Stimulated activated CD4-positive, alpha-beta T cell treated with anti-CD3 and anti-CD28 coated beads, Interleukin-1b, Interleukin-23, amount 100 ng/mL, for 48 hours (primary cell): ENCODE results near the gene RGS3.
A peak's percentile ranks its signal among the peaks of the same experiment; 100 is the strongest.

Experiments
- DNase-seq: peaks from one replicate; pipeline ENCODE4 v3.0.0-alpha.2; 2020

Gene RGS3

GRCh38 chr9:113574441-113575262, 111.1 kb downstream of the RGS3 start:
- no peak for DNase-seq

- no peak for DNase-seq
Measured at GRCh38 chr9:113577525-113578261, 114.2 kb downstream of the RGS3 start.

DNA sequence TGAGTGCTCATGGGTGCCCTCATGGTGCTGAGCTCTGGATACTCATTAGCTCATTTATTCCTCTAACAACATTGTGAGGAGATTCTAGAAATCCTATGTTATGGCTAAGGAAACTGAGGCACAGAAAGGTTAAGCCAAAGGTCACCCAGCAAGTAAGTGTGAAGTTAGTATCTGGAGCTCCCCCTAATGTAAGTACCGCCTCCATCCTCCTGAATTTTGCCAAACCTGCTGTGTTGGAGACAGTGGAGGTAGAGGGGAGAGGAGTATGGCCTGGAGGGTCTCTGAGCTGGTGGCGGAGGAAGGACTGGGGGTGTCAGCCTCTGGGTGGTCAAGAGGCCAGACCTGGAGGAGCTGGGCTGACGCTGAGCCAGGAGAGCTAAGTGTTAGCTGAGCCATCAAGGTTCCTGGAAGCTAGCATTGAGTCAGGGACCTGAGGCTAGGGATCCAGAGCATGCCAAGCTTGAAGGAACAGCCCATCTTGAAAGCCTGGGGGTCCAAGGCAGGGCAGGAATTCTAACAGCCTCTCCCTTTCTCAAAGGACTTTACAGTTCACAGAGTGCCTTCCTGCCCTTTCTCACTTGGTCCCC, 114.8 kb downstream of the RGS3 start:
- DNase-seq, result no peak

DNA sequence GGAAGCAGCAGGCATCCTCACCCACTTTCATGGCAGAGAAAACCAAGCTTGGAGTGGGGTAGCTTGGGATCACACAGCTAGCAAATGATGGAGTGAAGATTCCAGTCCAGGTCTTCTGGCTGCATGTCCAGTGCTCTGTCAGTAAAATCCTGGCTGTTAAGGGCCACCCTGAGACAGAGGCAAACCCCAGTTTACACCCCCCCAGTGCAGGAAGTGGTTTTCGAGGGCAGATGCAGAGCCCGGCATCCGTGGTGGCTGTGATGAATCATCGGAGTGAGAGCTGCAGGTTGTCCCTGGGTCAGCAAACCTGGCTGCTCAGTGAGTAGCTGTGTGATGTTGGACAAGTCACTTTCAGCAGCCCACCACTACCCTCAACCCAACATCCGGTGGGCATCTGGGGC, 115.4 kb downstream of the RGS3 start:
- DNase-seq, result peak; percentile 89

DNA sequence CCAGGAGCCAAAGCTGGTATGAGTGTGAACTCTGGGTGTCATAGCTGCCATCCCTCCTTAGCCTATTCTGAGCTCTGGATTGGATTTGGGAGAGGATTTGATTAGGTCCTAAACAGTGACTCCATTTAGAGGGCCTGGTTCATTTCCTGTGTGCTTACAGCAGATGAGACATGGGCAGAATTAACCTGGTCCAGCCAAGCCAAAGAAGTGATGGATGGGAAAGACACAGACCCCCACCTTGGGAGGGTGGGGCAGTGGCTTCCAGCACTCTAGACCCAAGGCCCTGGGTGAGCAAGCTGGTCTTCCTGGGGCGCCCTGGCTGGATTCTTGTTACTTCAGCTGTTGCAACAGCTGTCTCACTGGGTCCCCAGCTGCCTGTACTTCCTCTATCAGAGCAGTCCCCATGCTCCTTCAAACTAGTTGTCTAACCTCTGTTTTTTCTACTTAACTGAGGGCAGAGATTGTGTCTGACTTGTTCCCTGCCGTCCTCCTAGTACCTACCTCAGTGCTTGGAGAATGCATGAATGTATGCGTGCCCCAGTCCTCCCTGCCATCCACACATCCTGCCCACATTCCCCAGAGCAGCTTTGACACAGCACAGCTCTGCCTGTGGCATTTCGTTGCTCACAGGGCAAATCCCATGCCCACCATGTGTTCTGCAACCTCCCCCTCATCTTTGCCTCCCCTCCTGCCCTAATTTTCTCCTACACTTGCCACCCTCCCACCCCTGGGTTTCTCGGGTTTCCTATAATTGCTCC, 115.9 kb downstream of the RGS3 start:
- DNase-seq, result peak; percentile 25

GRCh38 chr9:113580041-113580953, 116.8 kb downstream of the RGS3 start:
- DNase-seq, result peak; percentile 75

GRCh38 chr9:113580954-113581311, 117.4 kb downstream of the RGS3 start:
- no peak for DNase-seq

DNA sequence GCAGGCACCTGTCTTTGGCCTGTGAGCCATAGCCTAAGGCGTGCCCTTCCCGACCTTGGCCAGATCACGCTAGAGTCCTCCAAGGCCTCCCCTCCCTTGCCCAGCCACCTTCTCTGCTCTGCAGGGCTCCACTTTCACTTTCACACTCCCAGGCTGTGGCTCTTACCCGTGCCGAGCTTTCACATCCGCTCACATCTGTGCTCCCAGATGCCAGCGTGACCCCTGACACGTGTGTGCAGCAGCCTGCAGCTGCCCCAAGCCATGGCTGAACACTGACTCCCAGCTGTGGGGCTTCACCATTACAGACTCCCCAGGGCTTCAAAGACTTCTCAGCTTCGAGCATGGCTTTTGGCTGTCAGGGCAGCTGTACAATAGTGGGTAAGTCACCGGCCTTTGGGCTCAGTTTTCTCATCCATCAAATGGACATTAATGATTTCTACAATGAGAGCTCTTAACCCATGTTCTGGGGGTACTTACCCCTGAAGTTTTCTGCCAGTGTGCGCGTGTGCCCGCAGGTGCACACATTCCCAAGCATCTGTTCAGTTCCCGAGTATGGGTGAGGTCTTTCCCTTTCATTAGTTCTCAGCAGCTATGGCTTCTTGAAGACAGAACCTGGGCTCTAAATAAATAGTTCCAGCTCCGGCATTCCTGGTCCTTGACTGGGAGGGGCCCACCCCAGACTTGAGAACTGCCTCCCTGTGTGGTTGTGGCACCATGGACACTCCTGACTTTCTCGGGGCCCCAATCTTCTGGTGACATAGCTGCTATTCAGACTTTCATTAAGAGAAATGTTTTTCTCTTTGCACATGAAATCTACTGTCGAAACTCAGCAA, 118.6 kb downstream of the RGS3 start:
- peak; percentile 87 for DNase-seq

- DNase-seq, result no peak
Measured at GRCh38 chr9:113582698-113583200, 119.2 kb downstream of the RGS3 start.

DNA sequence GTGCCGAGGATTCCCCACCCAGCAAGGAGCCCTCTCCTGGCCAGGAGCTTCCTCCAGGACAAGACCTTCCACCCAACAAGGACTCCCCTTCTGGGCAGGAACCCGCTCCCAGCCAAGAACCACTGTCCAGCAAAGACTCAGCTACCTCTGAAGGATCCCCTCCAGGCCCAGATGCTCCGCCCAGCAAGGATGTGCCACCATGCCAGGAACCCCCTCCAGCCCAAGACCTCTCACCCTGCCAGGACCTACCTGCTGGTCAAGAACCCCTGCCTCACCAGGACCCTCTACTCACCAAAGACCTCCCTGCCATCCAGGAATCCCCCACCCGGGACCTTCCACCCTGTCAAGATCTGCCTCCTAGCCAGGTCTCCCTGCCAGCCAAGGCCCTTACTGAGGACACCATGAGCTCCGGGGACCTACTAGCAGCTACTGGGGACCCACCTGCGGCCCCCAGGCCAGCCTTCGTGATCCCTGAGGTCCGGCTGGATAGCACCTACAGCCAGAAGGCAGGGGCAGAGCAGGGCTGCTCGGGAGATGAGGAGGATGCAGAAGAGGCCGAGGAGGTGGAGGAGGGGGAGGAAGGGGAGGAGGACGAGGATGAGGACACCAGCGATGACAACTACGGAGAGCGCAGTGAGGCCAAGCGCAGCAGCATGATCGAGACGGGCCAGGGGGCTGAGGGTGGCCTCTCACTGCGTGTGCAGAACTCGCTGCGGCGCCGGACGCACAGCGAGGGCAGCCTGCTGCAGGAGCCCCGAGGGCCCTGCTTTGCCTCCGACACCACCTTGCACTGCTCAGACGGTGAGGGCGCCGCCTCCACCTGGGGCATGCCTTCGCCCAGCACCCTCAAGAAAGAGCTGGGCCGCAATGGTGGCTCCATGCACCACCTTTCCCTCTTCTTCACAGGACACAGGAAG, 120.2 kb downstream of the RGS3 start:
- DNase-seq, result no peak

GRCh38 chr9:113584428-113585084, 121.0 kb downstream of the RGS3 start:
- no peak for DNase-seq

GRCh38 chr9:113585085-113585442, 121.5 kb downstream of the RGS3 start:
- DNase-seq, result no peak

DNA sequence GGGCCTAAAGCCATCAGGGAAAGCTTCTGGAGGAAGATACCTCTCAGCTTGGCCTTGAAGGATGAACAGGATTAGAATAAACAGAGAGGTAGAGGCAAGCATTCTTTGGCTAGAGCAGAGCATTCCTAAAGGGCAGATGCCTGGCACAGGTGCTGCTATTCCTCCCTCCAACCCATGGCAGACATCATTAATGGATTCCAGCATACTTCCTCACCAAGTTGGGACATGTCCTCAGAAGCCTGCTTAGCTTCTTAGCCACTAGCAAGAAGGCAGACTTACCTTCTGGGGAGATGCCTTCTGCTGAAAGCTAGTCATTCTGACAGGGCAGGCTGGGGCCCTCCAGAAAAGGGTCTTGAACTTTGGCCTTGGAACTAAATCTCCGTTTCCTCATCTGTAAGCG, 122.0 kb downstream of the RGS3 start:
- no peak for DNase-seq

DNA sequence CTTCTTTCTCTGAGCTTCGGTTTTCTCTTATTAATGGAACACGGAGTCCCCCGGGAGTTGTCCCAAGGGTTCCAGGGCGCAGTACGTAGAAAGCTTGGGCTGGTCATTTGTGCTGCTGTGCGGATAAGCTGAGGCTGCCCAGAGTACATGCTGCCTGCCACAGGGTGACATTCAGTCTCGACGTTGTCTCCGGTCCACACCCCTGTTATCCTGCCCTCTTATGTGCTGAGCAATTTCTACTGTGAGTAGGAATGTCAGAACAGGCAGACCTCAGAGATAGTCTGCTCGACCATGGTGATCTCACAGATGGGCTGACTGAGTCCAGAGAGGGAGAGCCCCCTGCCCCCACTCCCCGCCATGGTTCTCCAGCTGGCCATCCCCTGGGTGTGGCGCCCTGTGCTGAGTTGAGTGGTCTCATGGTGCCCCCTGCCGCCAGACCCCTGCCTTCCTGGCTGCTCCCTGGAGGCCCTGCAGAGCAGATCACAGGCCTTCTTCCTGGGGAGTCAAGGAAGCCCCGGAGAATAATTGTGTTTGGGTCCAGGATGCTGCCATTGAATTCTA, 124.0 kb downstream of the RGS3 start:
- no peak for DNase-seq

- DNase-seq, result no peak
Measured at GRCh38 chr9:113588242-113588810, 124.8 kb downstream of the RGS3 start.

- no peak for DNase-seq
Measured at GRCh38 chr9:113588936-113589335, 125.4 kb downstream of the RGS3 start.

DNA sequence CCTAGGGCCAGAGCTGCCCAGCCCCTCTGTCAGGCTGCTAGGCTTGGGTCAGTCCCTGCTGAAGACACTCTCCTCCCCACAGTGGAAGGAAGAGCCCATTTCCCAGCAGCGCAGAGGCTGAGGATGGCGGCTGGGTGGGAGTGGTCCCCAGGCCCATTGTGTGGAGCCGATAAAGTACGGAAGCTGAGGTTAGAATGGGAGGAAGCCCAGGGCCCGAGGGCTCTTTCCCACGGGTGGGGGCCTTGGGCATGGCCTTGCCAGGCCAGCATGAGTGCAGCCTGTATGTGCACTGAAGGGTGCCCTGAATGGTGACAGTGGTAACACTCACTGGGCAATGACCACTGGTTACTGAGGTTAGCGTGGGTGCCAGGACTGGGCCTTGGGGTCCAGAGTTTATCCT, 125.9 kb downstream of the RGS3 start:
- DNase-seq, result no peak

DNA sequence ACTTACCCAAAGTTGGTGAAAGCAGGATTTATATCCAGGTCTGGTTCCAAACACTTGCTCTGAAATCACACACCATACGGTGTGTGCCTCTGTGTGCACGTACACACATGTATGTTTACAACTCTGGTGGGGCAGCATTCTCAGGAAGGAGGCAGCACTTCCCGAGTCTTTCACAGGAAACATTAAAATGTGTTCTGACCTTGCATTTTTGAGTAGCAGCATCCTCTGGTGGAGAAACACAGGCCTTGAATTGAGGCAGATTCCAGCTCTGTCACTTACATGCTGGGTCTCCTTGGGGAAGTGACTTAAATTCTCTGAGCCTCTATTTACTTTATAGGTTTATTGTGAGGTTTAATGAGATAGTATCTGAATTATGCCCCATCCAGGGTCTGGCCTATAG, 126.4 kb downstream of the RGS3 start:
- no peak for DNase-seq

GRCh38 chr9:113590389-113590788, 126.9 kb downstream of the RGS3 start:
- no peak for DNase-seq
